SK-N-SH (cell line): ENCODE data around the gene RHNO1.

Experiments
- EP300 ChIP-seq, 2 experiments: IDR thresholded peaks; 2 replicates each; pipeline versions ENCODE4 v1.4.0 to v1.6.1; 2012; ENCODE audit warnings: borderline replicate concordance in 1 of 2, low read depth in 1 of 2, low read length in 1 of 2
- POLR2AphosphoS5 ChIP-seq: IDR thresholded peaks from 2 replicates; pipeline ENCODE4 v1.6.1; 2012; ENCODE audit warnings: low read depth, low read length
- SIN3A ChIP-seq: IDR thresholded peaks from 2 replicates; pipeline ENCODE4 v1.6.1; 2012; ENCODE audit warnings: low read depth, mild to moderate bottlenecking, low read length, moderate library complexity, borderline replicate concordance
- TAF1 ChIP-seq: IDR thresholded peaks from 2 replicates; pipeline ENCODE4 v1.6.1; 2012; ENCODE audit warnings: low read depth, mild to moderate bottlenecking, low read length, moderate library complexity, borderline replicate concordance
- TCF12 ChIP-seq: IDR thresholded peaks from 2 replicates; pipeline ENCODE4 v1.4.0; 2012
- TEAD4 ChIP-seq: IDR thresholded peaks from 2 replicates; pipeline ENCODE4 v1.4.0; 2012; ENCODE audit warnings: mild to moderate bottlenecking, borderline replicate concordance; ENCODE audit not compliant: insufficient read depth
- TF ChIP-seq, protein P1 (sequence below): fragments of 200-600 bp; sonication (generic); IDR thresholded peaks from 2 replicates; pipeline ENCODE4 v1.6.1; 2017; ENCODE audit warnings: antibody characterized with exemption, mild to moderate bottlenecking, moderate library complexity
- TF ChIP-seq, protein P2 (sequence below): IDR thresholded peaks from 2 replicates; pipeline ENCODE4 v1.4.0; 2012; ENCODE audit warnings: low read depth
- TF ChIP-seq, protein P3 (sequence below): IDR thresholded peaks from 2 replicates; pipeline ENCODE4 v1.6.1; 2012; ENCODE audit warnings: mild to moderate bottlenecking, low read depth, low read length, moderate library complexity
- TF ChIP-seq, protein P4 (sequence below): fragments of 150-350 bp; IDR thresholded peaks from 2 replicates; pipeline ENCODE4 v1.6.1; 2017; ENCODE audit warnings: antibody characterized with exemption, low read length, low read depth, borderline replicate concordance
- TF ChIP-seq, protein P5 (sequence below): IDR thresholded peaks from 2 replicates; pipeline ENCODE4 v1.4.0; 2012; ENCODE audit warnings: low read depth, borderline replicate concordance

DNA sequence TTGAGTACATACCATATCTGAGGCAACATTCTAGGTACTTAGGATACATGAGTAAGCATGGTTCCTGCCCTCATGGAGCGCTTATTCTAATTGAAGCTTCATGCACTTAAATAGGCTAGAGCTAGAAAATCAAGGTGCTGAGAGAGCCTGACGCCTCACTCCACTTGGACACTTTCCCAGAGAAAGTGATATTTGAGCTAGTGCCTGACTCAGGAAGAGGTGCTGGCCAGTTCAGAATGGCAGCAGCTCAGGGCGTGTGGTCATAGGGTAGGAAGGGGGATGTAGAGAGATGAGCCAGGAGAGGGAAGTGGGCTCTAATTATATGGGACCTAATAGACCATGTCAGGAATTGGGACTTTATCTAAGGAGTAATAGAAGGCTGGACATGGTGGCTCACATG lies 47.0 kb downstream of the RHNO1 start:
- TF ChIP-seq TCF12 (no peak), POLR2AphosphoS5 (no peak), SIN3A (no peak), EP300 (IDR thresholded peaks at IDR 0.05; ENCODE audit: borderline replicate concordance in 1 of 2, low read depth in 1 of 2, low read length in 1 of 2) (no peak), TEAD4 (no peak), TAF1 (no peak)
- TF ChIP-seq, protein P1, sequence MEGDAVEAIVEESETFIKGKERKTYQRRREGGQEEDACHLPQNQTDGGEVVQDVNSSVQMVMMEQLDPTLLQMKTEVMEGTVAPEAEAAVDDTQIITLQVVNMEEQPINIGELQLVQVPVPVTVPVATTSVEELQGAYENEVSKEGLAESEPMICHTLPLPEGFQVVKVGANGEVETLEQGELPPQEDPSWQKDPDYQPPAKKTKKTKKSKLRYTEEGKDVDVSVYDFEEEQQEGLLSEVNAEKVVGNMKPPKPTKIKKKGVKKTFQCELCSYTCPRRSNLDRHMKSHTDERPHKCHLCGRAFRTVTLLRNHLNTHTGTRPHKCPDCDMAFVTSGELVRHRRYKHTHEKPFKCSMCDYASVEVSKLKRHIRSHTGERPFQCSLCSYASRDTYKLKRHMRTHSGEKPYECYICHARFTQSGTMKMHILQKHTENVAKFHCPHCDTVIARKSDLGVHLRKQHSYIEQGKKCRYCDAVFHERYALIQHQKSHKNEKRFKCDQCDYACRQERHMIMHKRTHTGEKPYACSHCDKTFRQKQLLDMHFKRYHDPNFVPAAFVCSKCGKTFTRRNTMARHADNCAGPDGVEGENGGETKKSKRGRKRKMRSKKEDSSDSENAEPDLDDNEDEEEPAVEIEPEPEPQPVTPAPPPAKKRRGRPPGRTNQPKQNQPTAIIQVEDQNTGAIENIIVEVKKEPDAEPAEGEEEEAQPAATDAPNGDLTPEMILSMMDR, result no peak
- TF ChIP-seq, protein P2, sequence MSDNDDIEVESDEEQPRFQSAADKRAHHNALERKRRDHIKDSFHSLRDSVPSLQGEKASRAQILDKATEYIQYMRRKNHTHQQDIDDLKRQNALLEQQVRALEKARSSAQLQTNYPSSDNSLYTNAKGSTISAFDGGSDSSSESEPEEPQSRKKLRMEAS, result no peak
- TF ChIP-seq, protein P3, sequence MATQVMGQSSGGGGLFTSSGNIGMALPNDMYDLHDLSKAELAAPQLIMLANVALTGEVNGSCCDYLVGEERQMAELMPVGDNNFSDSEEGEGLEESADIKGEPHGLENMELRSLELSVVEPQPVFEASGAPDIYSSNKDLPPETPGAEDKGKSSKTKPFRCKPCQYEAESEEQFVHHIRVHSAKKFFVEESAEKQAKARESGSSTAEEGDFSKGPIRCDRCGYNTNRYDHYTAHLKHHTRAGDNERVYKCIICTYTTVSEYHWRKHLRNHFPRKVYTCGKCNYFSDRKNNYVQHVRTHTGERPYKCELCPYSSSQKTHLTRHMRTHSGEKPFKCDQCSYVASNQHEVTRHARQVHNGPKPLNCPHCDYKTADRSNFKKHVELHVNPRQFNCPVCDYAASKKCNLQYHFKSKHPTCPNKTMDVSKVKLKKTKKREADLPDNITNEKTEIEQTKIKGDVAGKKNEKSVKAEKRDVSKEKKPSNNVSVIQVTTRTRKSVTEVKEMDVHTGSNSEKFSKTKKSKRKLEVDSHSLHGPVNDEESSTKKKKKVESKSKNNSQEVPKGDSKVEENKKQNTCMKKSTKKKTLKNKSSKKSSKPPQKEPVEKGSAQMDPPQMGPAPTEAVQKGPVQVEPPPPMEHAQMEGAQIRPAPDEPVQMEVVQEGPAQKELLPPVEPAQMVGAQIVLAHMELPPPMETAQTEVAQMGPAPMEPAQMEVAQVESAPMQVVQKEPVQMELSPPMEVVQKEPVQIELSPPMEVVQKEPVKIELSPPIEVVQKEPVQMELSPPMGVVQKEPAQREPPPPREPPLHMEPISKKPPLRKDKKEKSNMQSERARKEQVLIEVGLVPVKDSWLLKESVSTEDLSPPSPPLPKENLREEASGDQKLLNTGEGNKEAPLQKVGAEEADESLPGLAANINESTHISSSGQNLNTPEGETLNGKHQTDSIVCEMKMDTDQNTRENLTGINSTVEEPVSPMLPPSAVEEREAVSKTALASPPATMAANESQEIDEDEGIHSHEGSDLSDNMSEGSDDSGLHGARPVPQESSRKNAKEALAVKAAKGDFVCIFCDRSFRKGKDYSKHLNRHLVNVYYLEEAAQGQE, result no peak
- TF ChIP-seq, protein P4, sequence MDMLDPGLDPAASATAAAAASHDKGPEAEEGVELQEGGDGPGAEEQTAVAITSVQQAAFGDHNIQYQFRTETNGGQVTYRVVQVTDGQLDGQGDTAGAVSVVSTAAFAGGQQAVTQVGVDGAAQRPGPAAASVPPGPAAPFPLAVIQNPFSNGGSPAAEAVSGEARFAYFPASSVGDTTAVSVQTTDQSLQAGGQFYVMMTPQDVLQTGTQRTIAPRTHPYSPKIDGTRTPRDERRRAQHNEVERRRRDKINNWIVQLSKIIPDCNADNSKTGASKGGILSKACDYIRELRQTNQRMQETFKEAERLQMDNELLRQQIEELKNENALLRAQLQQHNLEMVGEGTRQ, result no peak
- TF ChIP-seq, protein P5, sequence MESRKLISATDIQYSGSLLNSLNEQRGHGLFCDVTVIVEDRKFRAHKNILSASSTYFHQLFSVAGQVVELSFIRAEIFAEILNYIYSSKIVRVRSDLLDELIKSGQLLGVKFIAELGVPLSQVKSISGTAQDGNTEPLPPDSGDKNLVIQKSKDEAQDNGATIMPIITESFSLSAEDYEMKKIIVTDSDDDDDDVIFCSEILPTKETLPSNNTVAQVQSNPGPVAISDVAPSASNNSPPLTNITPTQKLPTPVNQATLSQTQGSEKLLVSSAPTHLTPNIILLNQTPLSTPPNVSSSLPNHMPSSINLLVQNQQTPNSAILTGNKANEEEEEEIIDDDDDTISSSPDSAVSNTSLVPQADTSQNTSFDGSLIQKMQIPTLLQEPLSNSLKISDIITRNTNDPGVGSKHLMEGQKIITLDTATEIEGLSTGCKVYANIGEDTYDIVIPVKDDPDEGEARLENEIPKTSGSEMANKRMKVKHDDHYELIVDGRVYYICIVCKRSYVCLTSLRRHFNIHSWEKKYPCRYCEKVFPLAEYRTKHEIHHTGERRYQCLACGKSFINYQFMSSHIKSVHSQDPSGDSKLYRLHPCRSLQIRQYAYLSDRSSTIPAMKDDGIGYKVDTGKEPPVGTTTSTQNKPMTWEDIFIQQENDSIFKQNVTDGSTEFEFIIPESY, result no peak
